Activated gamma-delta T cell treated with Interleukin-2 at 50 U/mL for 16 hours (primary cell): Measurements from ENCODE around the gene SH2D3A.
"Not testable (repeated sequence)": the region's sequence is repeated elsewhere in the genome, so short reads cannot be mapped to it uniquely, and the experiment has no call there.

Experiments
- DNase-seq: peaks from one replicate; pipeline ENCODE4 v3.0.0-alpha.2; 2020

Gene SH2D3A

DNA sequence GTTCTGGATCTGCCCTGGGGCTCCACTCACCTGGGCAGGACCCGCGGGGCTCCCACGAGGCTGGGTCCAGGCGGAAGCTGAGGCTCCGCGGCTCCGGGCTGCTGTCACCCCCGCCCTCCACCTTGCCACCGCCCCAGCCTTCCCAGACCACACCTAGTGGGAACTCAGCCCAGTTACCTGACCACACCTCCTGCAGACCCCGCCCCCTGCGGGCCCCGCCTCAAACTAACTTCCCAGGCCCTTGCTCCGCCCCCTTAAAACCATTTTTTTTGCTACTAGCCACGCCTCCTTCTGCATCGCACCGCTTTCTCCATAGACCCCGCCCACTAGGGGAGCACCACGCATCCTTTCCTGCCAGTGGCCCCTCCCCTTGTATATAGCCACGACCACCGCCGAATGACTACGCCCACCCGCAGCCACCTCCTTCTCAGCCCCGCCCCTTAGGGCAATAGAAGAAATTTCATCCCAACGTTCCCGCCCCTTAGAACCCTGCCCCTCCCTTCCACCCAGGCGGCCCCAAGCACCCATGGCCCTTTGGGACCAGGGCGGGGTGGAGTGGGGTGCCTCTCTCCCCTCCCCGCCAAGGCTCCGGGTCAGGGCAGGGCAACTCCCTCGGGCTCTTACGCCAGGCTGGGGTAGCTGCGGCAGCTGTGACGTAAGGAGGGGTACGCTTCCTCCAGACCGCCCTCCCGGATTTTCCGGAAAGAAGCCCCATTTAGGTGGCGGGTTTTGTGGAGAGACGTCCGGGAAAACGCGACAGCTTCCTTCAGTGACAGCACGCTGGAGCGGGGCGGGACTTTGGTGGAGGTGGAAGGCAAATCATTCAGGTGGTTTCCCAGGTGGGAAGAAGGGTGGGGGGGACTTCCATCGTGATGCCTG lies at the start of gene SH2D3A:
SH2D3A (minus strand) TSS at position 79 of the 879 bp plus-strand sequence. CDS start 3,687 bp downstream, outside the sequence.
- peak; percentile 92 for DNase-seq

DNA sequence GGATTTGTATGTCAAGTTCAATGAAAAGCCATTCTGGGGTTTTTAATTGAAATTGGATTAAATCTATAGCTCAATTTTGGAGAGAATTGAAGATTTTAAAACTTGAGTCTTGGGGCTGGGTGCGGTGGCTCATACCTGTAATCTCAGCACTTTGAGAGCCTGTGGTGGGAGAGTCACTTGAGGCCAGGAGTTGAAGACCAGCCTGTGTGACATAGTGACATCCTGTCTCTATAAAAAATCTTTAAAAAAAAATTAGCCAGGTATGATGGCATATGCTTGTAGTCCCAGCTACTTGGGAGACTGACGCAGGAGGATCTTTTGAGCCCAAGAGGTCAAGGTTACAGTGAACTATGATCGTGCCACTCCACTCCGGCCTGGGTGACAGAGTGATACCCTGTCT lies 46.4 kb upstream of the SH2D3A start:
- no peak for DNase-seq

DNA sequence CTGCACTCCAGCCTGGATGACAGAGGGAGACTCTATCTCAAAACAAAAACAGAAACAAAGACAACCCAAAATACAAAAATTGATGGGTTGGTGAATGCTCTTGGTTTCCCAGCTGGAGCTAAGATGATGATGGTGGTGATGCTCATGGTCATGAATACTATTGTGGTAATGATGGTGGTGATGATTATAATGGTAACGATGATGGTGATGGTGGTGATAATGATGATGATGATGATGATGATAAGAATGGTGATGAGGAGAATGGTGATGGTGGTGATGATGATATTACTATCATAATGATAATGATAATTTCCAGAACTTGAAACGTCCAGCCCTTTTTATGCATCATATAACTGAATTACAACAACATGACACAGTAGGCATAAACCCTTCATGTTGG lies 45.4 kb upstream of the SH2D3A start:
- DNase-seq, result no peak

- no peak for DNase-seq
Observed at GRCh38 chr19:6811906-6812305, 44.7 kb upstream of the SH2D3A start.

- no peak for DNase-seq
Observed at GRCh38 chr19:6811378-6811777, 44.1 kb upstream of the SH2D3A start.

DNA sequence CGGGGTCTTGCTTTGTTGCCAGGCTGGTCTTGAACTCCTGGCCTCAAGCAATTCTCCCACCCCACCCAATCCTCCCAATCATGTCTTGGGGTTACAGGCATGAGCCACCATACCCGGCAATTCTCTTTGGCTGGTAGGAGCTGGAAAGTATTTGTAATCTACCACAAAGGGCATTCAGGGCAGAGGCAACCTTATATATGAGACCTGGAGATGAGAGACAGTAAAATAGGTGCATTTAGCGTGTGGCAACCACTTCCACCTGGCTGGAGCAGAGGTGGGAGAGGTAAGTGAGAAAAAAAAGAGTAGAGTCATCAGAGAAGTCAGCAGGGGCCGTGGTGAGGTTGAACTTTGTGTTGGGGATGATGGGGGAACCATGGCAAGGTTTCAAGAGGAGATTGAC lies 42.0 kb upstream of the SH2D3A start:
- no peak for DNase-seq

- DNase-seq, result no peak
Observed at GRCh38 chr19:6808494-6808893, 41.3 kb upstream of the SH2D3A start.

DNA sequence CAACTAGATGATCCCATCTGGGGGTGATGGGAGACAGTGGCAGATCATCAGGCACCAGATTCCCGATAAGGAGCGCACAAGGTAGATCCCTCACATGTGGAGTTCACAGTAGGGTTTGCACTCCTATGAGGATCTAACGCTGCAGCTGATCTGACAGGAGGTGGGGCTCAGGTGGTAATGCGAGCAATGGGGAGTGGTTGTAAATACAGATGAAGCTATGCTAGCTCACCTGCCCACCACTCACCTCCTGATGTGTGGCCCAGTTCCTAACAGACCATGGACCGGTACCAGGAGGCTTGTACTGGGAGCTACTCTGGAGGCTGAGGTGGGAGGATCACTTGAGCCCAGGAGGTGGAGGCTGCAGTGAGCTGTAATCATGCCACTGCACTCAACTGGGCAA lies 40.1 kb upstream of the SH2D3A start:
- no peak for DNase-seq

DNA sequence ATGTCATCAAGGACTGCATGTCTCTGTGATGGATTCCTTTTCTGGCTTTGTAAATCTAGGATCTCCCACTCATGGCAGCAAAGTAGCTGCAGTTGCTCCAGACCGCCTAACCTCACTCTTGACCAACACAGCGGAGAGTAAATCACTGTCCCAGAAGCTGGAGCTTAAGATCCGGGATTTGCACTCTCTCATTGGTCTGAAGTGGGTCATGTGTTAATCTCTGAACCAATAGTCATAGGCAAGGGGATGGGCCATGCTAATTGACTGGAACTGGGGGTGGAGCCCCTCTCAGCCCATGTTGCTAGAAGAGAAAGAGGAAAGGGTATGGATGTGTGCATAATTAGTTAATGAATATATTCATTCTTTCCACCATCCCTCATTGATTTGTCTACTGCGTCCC lies 39.3 kb upstream of the SH2D3A start:
- no peak for DNase-seq

- DNase-seq, result no peak
Observed at GRCh38 chr19:6803036-6803404, 35.8 kb upstream of the SH2D3A start.

DNA sequence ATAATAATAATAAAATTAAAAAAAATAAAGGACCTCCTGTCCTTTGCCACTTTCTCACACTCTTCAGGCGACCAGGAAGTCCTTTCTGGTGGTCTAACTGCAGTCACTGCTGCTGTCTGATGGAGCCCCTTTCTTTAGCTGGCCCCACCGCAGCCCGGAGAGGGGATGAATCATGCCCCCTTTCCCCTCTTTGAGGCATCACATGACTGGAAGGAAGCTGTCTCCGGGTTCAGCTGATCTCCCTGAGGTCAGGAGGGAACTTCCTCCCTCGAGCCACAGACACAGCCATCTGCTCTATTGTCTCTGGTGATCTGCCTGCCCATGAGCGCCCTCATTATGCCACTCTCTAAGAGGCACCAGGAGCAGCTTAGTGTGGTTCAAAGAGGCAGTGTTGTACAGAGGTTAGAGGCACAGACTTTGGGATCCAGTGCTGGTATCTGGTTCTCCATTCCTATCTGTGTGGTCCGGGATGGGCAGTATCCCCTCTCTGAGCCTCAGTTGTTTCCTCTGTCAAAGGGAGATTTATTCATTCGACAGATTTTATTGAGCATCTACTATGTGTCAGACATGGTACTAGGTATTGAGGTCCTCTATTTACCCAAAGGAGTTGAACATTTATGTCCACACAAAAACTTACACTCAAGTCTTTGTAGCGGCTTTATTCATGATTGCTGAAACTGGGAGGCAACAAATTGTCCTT lies 35.3 kb upstream of the SH2D3A start:
- DNase-seq, result peak; percentile 84

GRCh38 chr19:6801485-6802086 lies 34.4 kb upstream of the SH2D3A start:
- peak; percentile 85 for DNase-seq

DNA sequence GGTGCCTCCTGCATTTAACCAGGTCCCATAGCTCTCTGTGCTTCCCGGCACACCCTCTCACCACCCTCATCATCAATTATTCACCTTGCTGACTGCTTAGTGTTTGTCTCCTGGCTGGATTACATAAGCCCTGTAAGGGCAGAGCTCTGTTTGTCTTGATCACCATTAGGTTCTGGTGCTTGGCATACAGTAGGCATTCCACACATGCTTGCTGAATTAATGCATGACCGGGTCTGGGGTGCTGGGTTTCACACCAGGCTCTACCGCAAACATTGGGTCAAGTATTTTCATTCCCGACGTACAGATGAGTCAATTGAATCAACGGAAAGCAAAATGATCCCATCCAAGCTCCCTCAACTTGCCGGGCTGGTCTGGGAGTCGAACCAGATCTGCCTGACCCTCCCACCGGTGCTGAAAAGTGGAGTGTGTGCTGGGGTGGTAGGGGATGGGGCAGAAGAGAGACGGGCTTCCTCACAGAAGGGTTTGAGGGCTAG lies 33.8 kb upstream of the SH2D3A start:
- no peak for DNase-seq

- not testable (repeated sequence) for DNase-seq
Observed at GRCh38 chr19:6800160-6800790, 33.0 kb upstream of the SH2D3A start.

- no peak for DNase-seq
Observed at GRCh38 chr19:6797646-6798045, 30.4 kb upstream of the SH2D3A start.

- no peak for DNase-seq
Observed at GRCh38 chr19:6796278-6796677, 29.0 kb upstream of the SH2D3A start.

GRCh38 chr19:6794686-6795431 lies 27.6 kb upstream of the SH2D3A start:
- no peak for DNase-seq

- no peak for DNase-seq
Observed at GRCh38 chr19:6793973-6794372, 26.7 kb upstream of the SH2D3A start.

GRCh38 chr19:6793411-6793810 lies 26.2 kb upstream of the SH2D3A start:
- no peak for DNase-seq

- no peak for DNase-seq
Observed at GRCh38 chr19:6791237-6791636, 24.0 kb upstream of the SH2D3A start.

DNA sequence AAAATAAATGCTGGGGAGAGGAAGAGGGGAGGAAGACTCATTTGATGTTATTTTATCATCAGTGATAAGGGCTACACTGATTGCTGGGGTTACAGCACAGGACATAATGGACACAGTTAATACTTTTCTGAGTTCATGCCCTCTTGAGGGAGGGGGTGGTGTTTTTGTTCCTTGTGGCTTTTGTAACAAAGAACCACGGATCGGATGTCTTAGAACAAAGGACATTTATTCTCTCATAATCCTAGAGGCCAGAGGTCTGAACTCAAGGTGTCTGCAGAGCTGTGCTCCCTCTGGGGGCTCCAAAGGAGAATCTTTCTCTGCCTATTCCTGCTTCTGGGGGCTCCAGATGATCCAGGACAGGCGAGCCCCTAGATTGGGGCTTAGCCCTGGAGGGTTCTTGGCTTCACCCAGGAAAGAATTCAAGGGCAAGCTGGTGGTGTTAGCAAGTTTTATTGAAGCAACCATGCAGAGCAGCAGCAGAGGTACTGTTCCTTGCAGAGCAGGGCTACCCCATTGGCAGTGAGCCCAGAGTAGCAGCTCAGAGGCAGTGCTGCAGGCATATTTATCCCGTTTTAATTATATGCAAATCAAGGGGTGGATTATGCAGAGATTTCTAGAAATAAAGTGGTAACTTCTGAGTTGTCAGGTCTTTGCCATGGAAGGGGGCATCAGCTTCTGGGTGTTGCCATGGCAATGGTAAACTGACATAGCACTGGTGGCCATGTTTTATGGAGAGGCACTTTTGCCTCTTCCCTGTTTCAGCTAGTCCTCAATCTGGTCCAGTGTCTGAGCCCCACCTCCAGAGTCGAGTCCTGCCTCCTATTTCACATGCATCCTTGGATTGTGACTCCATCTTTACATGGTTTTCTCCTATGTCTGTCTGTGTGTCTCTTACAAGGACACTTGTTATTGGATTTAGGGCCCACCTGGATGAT lies 23.2 kb upstream of the SH2D3A start:
- no peak for DNase-seq
